HG03066 (cell line): ENCODE results near the gene JADE1.

Experiments used
- ATAC-seq: cut with Tn5 transposase; IDR thresholded peaks from one replicate; pipeline ENCODE4 v1.9.1; 2021; ENCODE audit warnings: low read depth; ENCODE audit not compliant: unreplicated experiment

The JADE1 gene

GRCh38 chr4:128810331-128810870, 901 bp downstream of the JADE1 start:
- no peak for ATAC-seq

- peak; percentile 47 for ATAC-seq
Measured at GRCh38 chr4:128810871-128811570, 1.5 kb downstream of the JADE1 start.

- ATAC-seq: peak; percentile 42
Measured at GRCh38 chr4:128811571-128812441, 2.3 kb downstream of the JADE1 start.

- peak; percentile 3 for ATAC-seq
Measured at GRCh38 chr4:128812442-128813235, 3.1 kb downstream of the JADE1 start.

GRCh38 chr4:128813965-128814364, 4.5 kb downstream of the JADE1 start:
- no peak for ATAC-seq

- no peak for ATAC-seq
Measured at GRCh38 chr4:128818442-128818841, 8.9 kb downstream of the JADE1 start.

GRCh38 chr4:128819082-128819742, 9.7 kb downstream of the JADE1 start:
- no peak for ATAC-seq

- ATAC-seq: no peak
Measured at GRCh38 chr4:128820671-128821070, 11.2 kb downstream of the JADE1 start.

GRCh38 chr4:128821151-128821550, 11.7 kb downstream of the JADE1 start:
- no peak for ATAC-seq

- no peak for ATAC-seq
Measured at GRCh38 chr4:128823025-128823661, 13.6 kb downstream of the JADE1 start.

GRCh38 chr4:128825226-128825625, 15.7 kb downstream of the JADE1 start:
- ATAC-seq: no peak

GRCh38 chr4:128827296-128827695, 17.8 kb downstream of the JADE1 start:
- no peak for ATAC-seq

GRCh38 chr4:128830906-128831503, 21.5 kb downstream of the JADE1 start:
- no peak for ATAC-seq

- no peak for ATAC-seq
Measured at GRCh38 chr4:128831531-128832242, 22.2 kb downstream of the JADE1 start.

GRCh38 chr4:128832243-128832625, 22.7 kb downstream of the JADE1 start:
- ATAC-seq: no peak

- ATAC-seq: no peak
Measured at GRCh38 chr4:128835498-128836222, 26.2 kb downstream of the JADE1 start.

GRCh38 chr4:128837198-128837597, 27.7 kb downstream of the JADE1 start:
- no peak for ATAC-seq

- no peak for ATAC-seq
Measured at GRCh38 chr4:128837679-128838078, 28.2 kb downstream of the JADE1 start.
